Psoas muscle (tissue), 8 donors: ENCODE measurements around the gene GMEB2. TPM values are rescaled to one million over a fixed set of nuclear protein-coding genes. Genes with fewer than 3 reads are reported as not detected.

Source experiments
- ATAC-seq, 4 donors: fragments of 200-7000 bp; cut with Tn5 transposase; one replicate each; pipeline ENCODE4 v1.9.1; 2020; ENCODE audit warnings: moderate library complexity in 3 of 4, mild to moderate bottlenecking in 2 of 4
- DNase-seq, 2 donors: peaks; one replicate each; pipeline ENCODE4 v3.0.0-alpha.2; 2020
- H3K27ac ChIP-seq: fragments of 200-600 bp; one replicate; pipeline ENCODE4 v1.8.0; 2022
- H3K27me3 ChIP-seq, 3 donors: fragments of 200-600 bp in 1 of 3; one replicate each; pipeline versions ENCODE4 v1.6.1 to v1.8.0; 2013 to 2022; ENCODE audit warnings: low read length in 2 of 3, mild to moderate bottlenecking in 2 of 3, moderate library complexity in 1 of 3; ENCODE audit not compliant: insufficient read depth in 3 of 3
- H3K36me3 ChIP-seq, 2 donors: fragments of 200-600 bp in 1 of 2; one replicate each; pipeline versions ENCODE4 v1.6.1 to v1.8.0; 2013 to 2022; ENCODE audit warnings: low read depth in 1 of 2, mild to moderate bottlenecking in 1 of 2, moderate library complexity in 1 of 2; ENCODE audit not compliant: insufficient read depth in 1 of 2
- H3K4me1 ChIP-seq: fragments of 200-600 bp; one replicate; pipeline ENCODE4 v1.8.0; 2022
- H3K4me3 ChIP-seq: fragments of 200-600 bp; one replicate; pipeline ENCODE4 v1.8.0; 2022; ENCODE audit warnings: mild to moderate bottlenecking
- H3K9me3 ChIP-seq: fragments of 200-600 bp; one replicate; pipeline ENCODE4 v1.8.0; 2022
- CTCF ChIP-seq: fragments of 200-600 bp; IDR thresholded peaks from one replicate; pipeline ENCODE4 v1.8.0; 2022; ENCODE audit warnings: antibody characterized with exemption
- WGBS, 3 donors: extraction: QIAGEN DNeasy Blood & Tissue Kit; methylation state at CpG; one replicate each; pipeline versions ENCODE4 v1.1.6 to v1.1.7; 2013; 5-methylcytosine and 5-hydroxymethylcytosine counted together
- intact Hi-C, 2 donors: fragments of 100-400 bp; cut with DNase I; formaldehyde crosslinking; loops; one replicate each; pipeline versions ENCODE4 v1.11.0 to v1.14.2; 2022
- polyA plus RNA-seq, 3 donors: library from polyadenylated mRNA; stranded (reverse); fragments of 200-250 nt; gene quantifications; one replicate each; pipeline ENCODE4 v1.2.3, GENCODE V29; 2013
- total RNA-seq, 4 donors: library from RNA; stranded (reverse); fragmentation: NEBNext Ultra II Directional in 2 of 4; extraction: Animal tissue kit (Norgen Biotek cat#: 25700) in 2 of 4; gene quantifications; one replicate each; pipeline versions ENCODE4 v1.2.1 to v1.2.4, GENCODE V29; 2021 to 2023
- donor health status: healthy with polysubstance abuse.
- donor health status: DM: no; HTN: no; CAD: no; lungs with moderate emphysema.
- donor health status: Bipolar disorder and iron deficiency.
- donor health status: healthy.
- donor health status: DM: yes; HTN: yes; CAD: no.
- donor health status: DM: no; HTN: no; CAD: no.
- donor health status: DM: no; HTN: no; CAD: no.
- donor health status: DM: yes; HTN: yes; CAD: no.

Gene GMEB2
- total and polyA plus RNA-seq, 7 donors, result 5.4 to 10.1 (median 8.5) TPM

- Histone ChIP-seq H3K27me3 (no peaks in the 10 kb centered on the region), H3K9me3 (no peaks in the 10 kb centered on the region), H3K4me1 (no peaks in the 10 kb centered on the region), H3K27ac (no peak overlapping the region), H3K4me3 (no peak overlapping the region), H3K36me3 (peaks cover 4 to 54% of the 10 kb centered on the region in 2 donors)
- ATAC-seq (no peak), DNase-seq (no peak)
- intact Hi-C loops, result no loop called here
- 92 to 97% (median 96%) methylated on average over 4 of the region's 4 CpGs for WGBS, 3 donors
- no peak for TF ChIP-seq CTCF
These were observed 35.8 kb downstream of the GMEB2 start for GRCh38 chr20:63591147-63591533.

DNA sequence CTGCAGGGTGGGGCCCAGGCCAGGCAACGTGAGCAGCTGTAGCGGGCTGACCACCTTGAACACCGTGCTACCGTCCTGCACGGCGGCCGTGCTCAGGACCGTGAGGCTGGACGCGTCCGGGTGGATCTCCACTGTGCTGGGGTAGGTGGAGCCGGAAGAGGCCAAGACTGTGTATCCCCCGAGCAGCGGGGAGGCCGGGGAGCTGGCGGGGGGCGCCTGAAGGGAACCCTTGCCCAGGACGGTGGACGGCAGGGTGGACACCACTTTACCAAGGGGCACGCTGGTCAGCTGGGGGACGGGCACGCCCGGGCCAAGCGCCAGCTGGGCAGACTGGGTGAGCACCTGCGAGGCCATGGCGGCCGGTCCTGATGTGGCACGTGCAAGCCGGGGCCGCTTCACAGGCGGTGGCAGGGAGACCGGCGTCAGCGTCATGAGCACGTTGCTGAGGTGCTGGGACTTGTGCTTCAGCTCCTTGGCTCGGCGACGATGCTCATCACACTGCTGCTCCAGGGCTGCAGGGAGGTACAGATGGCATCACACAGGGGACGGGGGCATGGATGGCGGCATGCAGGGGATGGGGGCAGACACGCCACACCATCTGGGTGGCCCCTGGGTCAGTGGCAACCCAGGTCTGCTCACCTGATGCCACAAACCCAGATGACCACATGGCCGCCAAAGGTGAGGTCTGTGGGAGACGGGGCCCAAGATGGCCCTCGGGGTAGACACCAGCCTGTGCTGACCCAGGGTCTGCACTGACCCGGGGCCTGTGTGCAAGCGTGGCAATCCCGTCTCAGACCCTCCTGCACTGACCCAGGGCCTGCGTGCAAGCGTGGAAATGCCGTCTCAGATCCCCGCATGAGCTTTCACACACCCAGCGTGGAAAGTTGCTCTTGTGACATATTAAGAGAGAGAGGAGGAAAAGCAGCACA lies 36.4 kb downstream of the GMEB2 start:
- DNase-seq, result no peak
- 91 to 93% (median 91%) methylated on average over 52 of the region's 52 CpGs for WGBS, 3 donors

DNA sequence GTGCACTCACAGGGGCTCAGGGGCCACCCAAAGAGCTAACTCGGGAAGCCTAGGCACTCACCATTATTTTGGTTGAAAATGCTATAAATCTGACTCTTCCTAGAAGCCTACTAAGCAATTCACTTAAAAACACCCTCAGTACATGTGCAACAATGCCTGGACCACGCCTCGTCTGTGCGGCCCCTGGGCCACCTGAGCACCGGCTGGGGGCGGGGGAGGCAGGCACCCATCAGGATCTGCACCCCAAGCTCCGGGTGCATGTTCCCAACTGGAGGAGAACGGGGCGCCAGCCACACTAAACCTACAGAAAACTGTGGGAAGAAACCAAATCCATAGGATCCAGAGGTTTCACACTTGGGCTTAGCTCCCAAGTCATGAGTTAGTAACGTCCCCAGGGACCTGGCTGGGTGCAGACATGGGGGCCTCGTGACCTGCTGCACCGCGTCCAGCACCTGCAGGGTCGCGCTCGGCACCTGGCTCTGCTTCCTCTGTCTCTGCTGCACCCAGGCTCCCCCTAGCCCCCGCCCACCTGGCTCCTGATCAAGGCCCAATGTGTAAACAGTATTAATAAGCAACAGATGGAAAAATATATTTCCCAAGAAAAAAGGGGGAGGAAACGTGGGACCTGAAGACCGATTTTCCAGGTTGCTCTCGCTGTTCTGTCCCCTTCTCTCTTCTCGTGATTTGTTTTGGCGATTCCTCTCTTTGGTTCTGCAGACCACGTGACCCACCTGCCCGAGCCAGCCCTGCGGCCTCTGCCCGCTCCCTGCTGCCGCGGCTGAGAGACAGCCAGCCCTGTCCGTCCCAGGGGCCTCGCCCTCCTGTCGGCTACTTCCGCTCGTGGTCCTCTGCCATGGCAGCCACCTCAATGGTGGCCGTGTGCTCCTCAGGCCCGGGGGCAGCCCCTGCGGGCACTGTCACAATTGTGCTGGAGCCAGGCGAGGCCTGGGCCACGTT lies 37.4 kb downstream of the GMEB2 start:
- no peak for ATAC-seq
- intact Hi-C loops, result no loop called here
- DNase-seq, result no peak
- Histone ChIP-seq H3K27ac (no peak overlapping the region), H3K27me3 (no peaks in the 10 kb centered on the region), H3K4me1 (no peaks in the 10 kb centered on the region), H3K4me3 (no peak overlapping the region), H3K36me3 (peaks cover 4 to 42% of the 10 kb centered on the region in 2 donors), H3K9me3 (no peaks in the 10 kb centered on the region)
- TF ChIP-seq CTCF, result no peak
- WGBS, 3 donors, result 79 to 88% (median 87%) methylated on average over 38 of the region's 38 CpGs

More for the DNA sequence above, 36.4 kb downstream of the GMEB2 start:
- Histone ChIP-seq H3K36me3 (peaks cover 4 to 48% of the 10 kb centered on the region in 2 donors), H3K27me3 (no peaks in the 10 kb centered on the region), H3K4me1 (no peaks in the 10 kb centered on the region), H3K9me3 (no peaks in the 10 kb centered on the region), H3K4me3 (no peak overlapping the region), H3K27ac (no peak overlapping the region)
- TF ChIP-seq CTCF, result no peak
- no peak for ATAC-seq
- intact Hi-C loops, result no loop called here

DNA sequence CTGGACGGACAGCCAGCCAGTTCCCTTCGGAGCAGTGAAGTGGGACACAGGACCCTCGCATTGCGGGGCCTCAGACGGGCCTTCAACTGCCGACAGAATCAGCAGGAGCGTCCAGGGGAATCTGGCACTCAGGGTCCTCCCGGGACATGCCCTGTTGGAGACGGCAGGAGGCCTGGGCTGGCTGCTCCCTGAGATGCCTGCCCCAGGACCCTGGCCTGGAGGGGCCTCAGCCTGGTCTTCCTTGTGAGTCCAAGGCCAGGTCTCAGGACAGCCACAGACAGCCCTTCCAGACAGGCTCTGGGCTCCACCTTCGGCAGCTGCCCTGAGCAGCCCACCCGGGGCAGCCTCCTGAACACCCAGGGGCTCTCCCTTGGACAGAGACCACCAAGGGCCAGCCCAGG lies 38.3 kb downstream of the GMEB2 start:
- no peak for TF ChIP-seq CTCF
- H3K36me3 ChIP-seq, result peaks cover 4 to 42% of the 10 kb centered on the region in 2 donors
- H3K4me1 ChIP-seq, result no peaks in the 10 kb centered on the region
- no peaks in the 10 kb centered on the region for H3K9me3 ChIP-seq
- no peak for DNase-seq
- intact Hi-C loops, result no loop called here
- ATAC-seq, result peak in 2 of 4 donors; percentile 11 to 17
- H3K27ac ChIP-seq, result no peak overlapping the region
- WGBS, 3 donors, result 82 to 85% (median 83%) methylated on average over 11 of the region's 11 CpGs
- H3K27me3 ChIP-seq, result no peaks in the 10 kb centered on the region
- H3K4me3 ChIP-seq, result no peak overlapping the region
